Osteoblast (primary cell): ENCODE results near the gene YES1. TPM values are rescaled to one million over a fixed set of nuclear protein-coding genes. Genes with fewer than 3 reads are reported as not detected.

Experiments
- DNase-seq: peaks from one replicate; pipeline ENCODE4 v3.0.0; 2011; ENCODE audit warnings: low spot score, mixed read lengths; ENCODE audit not compliant: insufficient read length; ENCODE audit errors: missing footprints
- H2AFZ ChIP-seq: 2 replicates; pipeline ENCODE4 v1.6.0; 2011; ENCODE audit warnings: mild to moderate bottlenecking, low read length
- H3K27ac ChIP-seq: 2 replicates; pipeline ENCODE4 v1.5.1; 2011; ENCODE audit warnings: mild to moderate bottlenecking, low read depth, low read length, moderate library complexity
- H3K27me3 ChIP-seq: 2 replicates; pipeline ENCODE4 v1.6.0; 2012; ENCODE audit warnings: mild to moderate bottlenecking, control low read depth, inconsistent platforms, low read length, moderate library complexity; ENCODE audit not compliant: insufficient read depth
- H3K36me3 ChIP-seq: 2 replicates; pipeline ENCODE4 v1.5.1; 2011; ENCODE audit warnings: mild to moderate bottlenecking, low read length, control low read depth, moderate library complexity; ENCODE audit not compliant: insufficient read depth
- H3K4me1 ChIP-seq: 2 replicates; pipeline ENCODE4 v1.5.1; 2011; ENCODE audit warnings: mild to moderate bottlenecking, low read length, control low read depth, moderate library complexity; ENCODE audit not compliant: insufficient read depth
- H3K4me2 ChIP-seq: 2 replicates; pipeline ENCODE4 v1.6.0; 2011; ENCODE audit warnings: mild to moderate bottlenecking, low read length; ENCODE audit not compliant: insufficient read depth
- H3K4me3 ChIP-seq: fragments of 200-600 bp; sonication (generic); 3 replicates; pipeline ENCODE4 v1.5.1; 2012; ENCODE audit warnings: mild to moderate bottlenecking, low read length, inconsistent platforms; ENCODE audit not compliant: insufficient read depth
- H3K79me2 ChIP-seq: 2 replicates; pipeline ENCODE4 v1.6.0; 2012; ENCODE audit warnings: mild to moderate bottlenecking, low read length, control low read depth, inconsistent platforms; ENCODE audit not compliant: insufficient read depth
- H3K9me3 ChIP-seq: 2 replicates; pipeline ENCODE4 v1.5.1; 2011; ENCODE audit warnings: low read depth, low read length, control low read depth
- H4K20me1 ChIP-seq: 2 replicates; pipeline ENCODE4 v1.6.0; 2012; ENCODE audit warnings: mild to moderate bottlenecking, low read length, control low read depth; ENCODE audit not compliant: insufficient read depth
- CTCF ChIP-seq: IDR thresholded peaks from 2 replicates; pipeline ENCODE4 v1.5.1; 2011; ENCODE audit warnings: mild to moderate bottlenecking, low read depth, low read length, moderate library complexity; ENCODE audit errors: extremely low read depth
- total RNA-seq: library from RNA; depleted of rRNA; stranded (reverse); fragments of >200 nt; gene quantifications from 2 replicates; pipeline ENCODE4 v1.2.3, GENCODE V29; 2012

The YES1 gene
- total RNA-seq, 1 donor = 99.5 TPM

DNA sequence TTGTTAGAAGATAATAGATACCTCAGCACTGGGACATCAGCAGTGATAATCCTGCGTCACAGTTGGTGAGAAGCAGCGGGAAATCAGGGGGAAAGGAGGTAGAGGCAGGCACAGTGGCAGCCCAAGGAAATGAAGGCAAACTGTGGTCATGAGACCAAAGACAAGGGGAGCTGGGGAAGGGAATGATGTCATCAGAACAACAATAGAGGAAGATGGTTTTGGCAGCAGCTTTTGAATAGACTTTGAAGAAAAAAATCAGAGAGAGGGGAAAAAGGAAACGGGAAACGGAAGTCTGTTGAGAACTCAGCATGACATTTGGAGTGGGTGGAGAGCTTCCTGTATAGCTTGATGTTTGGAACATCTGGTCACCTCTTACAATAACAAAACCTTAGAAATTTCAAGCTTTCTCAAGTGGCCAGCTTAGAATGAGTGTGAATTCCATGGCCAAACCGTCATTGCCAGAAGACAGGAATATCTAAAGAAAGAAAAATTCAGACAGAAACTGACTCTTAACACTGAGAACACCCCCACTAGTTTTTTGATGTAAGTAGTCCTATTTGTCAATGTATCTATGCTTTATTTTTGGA, 18.4 kb upstream of the YES1 start:
- peak overlapping the region; percentile 81 for H2AFZ ChIP-seq
- no peaks in the 10 kb centered on the region for H3K36me3 ChIP-seq
- no peaks in the 10 kb centered on the region for H4K20me1 ChIP-seq
- peaks cover 9% of the 10 kb centered on the region for H3K4me1 ChIP-seq
- H3K4me3 ChIP-seq = peak overlapping the region; percentile 47
- no peaks in the 10 kb centered on the region for H3K27me3 ChIP-seq
- H3K27ac ChIP-seq = peak overlapping the region; percentile 70
- H3K79me2 ChIP-seq = no peaks in the 10 kb centered on the region
- H3K4me2 ChIP-seq = peak overlapping the region; percentile 75
- TF ChIP-seq CTCF = no peak
- H3K9me3 ChIP-seq = no peaks in the 10 kb centered on the region
- peak; percentile 76 for DNase-seq

DNA sequence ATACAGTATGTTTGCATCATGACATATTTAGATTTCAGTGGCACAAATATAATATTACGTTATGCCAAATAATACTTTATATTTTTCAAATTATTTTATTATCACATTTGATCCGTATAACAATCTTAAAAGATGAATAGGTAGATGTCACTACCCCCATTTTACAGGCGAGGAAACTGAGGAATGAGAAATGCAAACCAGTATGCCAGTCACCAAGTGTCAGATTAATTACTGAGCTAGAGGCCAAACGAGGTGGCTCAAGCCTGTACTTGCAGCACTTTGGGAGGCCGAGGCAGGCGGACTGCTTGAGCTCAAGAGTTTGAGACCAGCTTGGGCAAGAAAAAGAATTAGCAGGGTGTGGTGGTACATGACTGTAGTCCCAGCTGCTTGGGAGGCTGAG, 17.4 kb upstream of the YES1 start:
- no peak overlapping the region for H2AFZ ChIP-seq
- no peak for TF ChIP-seq CTCF
- no peaks in the 10 kb centered on the region for H3K27me3 ChIP-seq
- H3K4me2 ChIP-seq = no peak overlapping the region
- no peak overlapping the region for H3K4me3 ChIP-seq
- no peak for DNase-seq
- no peaks in the 10 kb centered on the region for H3K9me3 ChIP-seq
- H3K27ac ChIP-seq = no peak overlapping the region
- H3K36me3 ChIP-seq = no peaks in the 10 kb centered on the region
- H3K79me2 ChIP-seq = no peaks in the 10 kb centered on the region
- H4K20me1 ChIP-seq = no peaks in the 10 kb centered on the region
- H3K4me1 ChIP-seq = peaks cover 9% of the 10 kb centered on the region

GRCh38 chr18:827093-827677, 15.1 kb upstream of the YES1 start:
- peaks cover 9% of the 10 kb centered on the region for H3K4me1 ChIP-seq
- no peak overlapping the region for H2AFZ ChIP-seq
- no peaks in the 10 kb centered on the region for H3K36me3 ChIP-seq
- TF ChIP-seq CTCF = no peak
- no peaks in the 10 kb centered on the region for H3K79me2 ChIP-seq
- no peak for DNase-seq
- no peak overlapping the region for H3K4me3 ChIP-seq
- no peaks in the 10 kb centered on the region for H3K9me3 ChIP-seq
- no peak overlapping the region for H3K4me2 ChIP-seq
- H4K20me1 ChIP-seq = no peaks in the 10 kb centered on the region
- no peaks in the 10 kb centered on the region for H3K27me3 ChIP-seq
- H3K27ac ChIP-seq = no peak overlapping the region

- Histone ChIP-seq H3K4me1 (peaks cover 9% of the 10 kb centered on the region), H3K36me3 (no peaks in the 10 kb centered on the region), H3K27me3 (no peaks in the 10 kb centered on the region), H3K9me3 (no peaks in the 10 kb centered on the region), H4K20me1 (no peaks in the 10 kb centered on the region), H3K4me3 (no peak overlapping the region), H3K27ac (no peak overlapping the region), H3K79me2 (no peaks in the 10 kb centered on the region), H3K4me2 (no peak overlapping the region), H2AFZ (no peak overlapping the region)
- DNase-seq = no peak
- no peak for TF ChIP-seq CTCF
Measured at GRCh38 chr18:825891-826585, 14.0 kb upstream of the YES1 start.
